GM23338 (cell line): ENCODE data around the gene RO60. TPM values are rescaled to one million over a fixed set of nuclear protein-coding genes. Genes with fewer than 3 reads are reported as not detected.

ENCODE experiments used
- ATAC-seq: fragments of 200-7000 bp; cut with Tn5 transposase; 3 replicates; pipeline ENCODE4 v1.9.1; 2020
- DNase-seq: peaks from one replicate; pipeline ENCODE4 v3.0.0-alpha.2; 2015; ENCODE audit warnings: low spot score
- H2AFZ ChIP-seq: fragments of 200-600 bp; sonication (generic); 2 replicates; pipeline ENCODE4 v1.8.0; 2016; ENCODE audit warnings: antibody characterized with exemption, mild to moderate bottlenecking, moderate library complexity
- H3F3A ChIP-seq: fragments of 200-600 bp; sonication (generic); replicated peaks from 2 replicates; pipeline ENCODE4 v1.8.0; 2017; ENCODE audit warnings: antibody characterized with exemption, mixed run types, low read depth
- H3K27ac ChIP-seq: fragments of 200-600 bp; sonication (generic); 2 replicates; pipeline ENCODE4 v1.6.1; 2016; ENCODE audit warnings: low read depth
- H3K27me3 ChIP-seq: fragments of 200-600 bp; sonication (generic); 2 replicates; pipeline ENCODE4 v1.8.0; 2016; ENCODE audit warnings: mild to moderate bottlenecking, mixed run types, moderate library complexity; ENCODE audit not compliant: insufficient read depth
- H3K36me3 ChIP-seq: fragments of 200-600 bp; sonication (generic); 2 replicates; pipeline ENCODE4 v1.8.0; 2016; ENCODE audit warnings: mild to moderate bottlenecking; ENCODE audit not compliant: insufficient read depth
- H3K4me1 ChIP-seq: fragments of 200-600 bp; sonication (generic); 2 replicates; pipeline ENCODE4 v1.8.0; 2016; ENCODE audit warnings: mild to moderate bottlenecking, moderate library complexity; ENCODE audit not compliant: insufficient read depth
- H3K4me2 ChIP-seq: fragments of 200-600 bp; sonication (generic); 2 replicates; pipeline ENCODE4 v1.7.1; 2017; ENCODE audit warnings: mixed run types
- H3K4me3 ChIP-seq: fragments of 200-600 bp; sonication (generic); 2 replicates; pipeline ENCODE4 v1.6.1; 2016; ENCODE audit warnings: mixed run types
- H3K79me2 ChIP-seq: fragments of 200-600 bp; sonication (generic); replicated peaks from 2 replicates; pipeline ENCODE4 v1.8.0; 2017; ENCODE audit warnings: mild to moderate bottlenecking; ENCODE audit not compliant: insufficient read depth
- H3K9me2 ChIP-seq: fragments of 200-600 bp; sonication (generic); 2 replicates; pipeline ENCODE4 v1.8.0; 2017; ENCODE audit not compliant: insufficient read depth
- H4K20me1 ChIP-seq: fragments of 200-600 bp; sonication (generic); replicated peaks from 2 replicates; pipeline ENCODE4 v1.8.0; 2017; ENCODE audit warnings: mild to moderate bottlenecking; ENCODE audit not compliant: insufficient read depth
- H3K27ac Mint-ChIP-seq: 2 replicates; pipeline ENCODE4 v1.8.0; 2020; ENCODE audit warnings: inconsistent platforms, mild to moderate bottlenecking, moderate library complexity, mixed read lengths
- H3K27me3 Mint-ChIP-seq: 3 replicates; pipeline ENCODE4 v1.8.0; 2022; ENCODE audit warnings: low read depth, mild to moderate bottlenecking, moderate library complexity, mixed read lengths, inconsistent platforms; ENCODE audit not compliant: insufficient read depth, poor library complexity
- H3K36me3 Mint-ChIP-seq: 3 replicates; pipeline ENCODE4 v1.8.0; 2021; ENCODE audit warnings: low read depth, mild to moderate bottlenecking, inconsistent platforms, moderate library complexity, mixed read lengths
- H3K4me1 Mint-ChIP-seq: 3 replicates; pipeline ENCODE4 v1.8.0; 2020; ENCODE audit warnings: mild to moderate bottlenecking, inconsistent platforms, mixed read lengths
- H3K4me3 Mint-ChIP-seq: 3 replicates; pipeline ENCODE4 v1.8.0; 2021; ENCODE audit warnings: moderate library complexity, mild to moderate bottlenecking, inconsistent platforms, mixed read lengths
- H3K9me3 Mint-ChIP-seq: 3 replicates; pipeline ENCODE4 v1.8.0; 2020; ENCODE audit warnings: moderate library complexity, mild to moderate bottlenecking, inconsistent platforms, mixed read lengths
- CREB1 ChIP-seq: fragments of 250-450 bp; sonication (Bioruptor Pico); IDR thresholded peaks from 2 replicates; pipeline ENCODE4 v1.5.0; 2020; ENCODE audit warnings: low read depth, mild to moderate bottlenecking, moderate library complexity
- CTCF ChIP-seq, 2 experiments: fragments of 200-600 bp in 1 of 2; sonication (generic) in 1 of 2; conservative IDR thresholded peaks; 2 replicates each; pipeline versions ENCODE4 v1.5.1 to v1.6.1; 2016 to 2017; ENCODE audit warnings: antibody characterized with exemption in 2 of 2, low read depth in 2 of 2, mild to moderate bottlenecking in 2 of 2, moderate library complexity in 1 of 2
- ETS1 ChIP-seq: IDR thresholded peaks from 2 replicates; pipeline ENCODE4 v1.6.1; 2016; ENCODE audit warnings: antibody characterized with exemption
- EZH2 ChIP-seq: fragments of 200-600 bp; sonication (generic); IDR thresholded peaks from one replicate; pipeline ENCODE4 v1.8.0; 2017; ENCODE audit warnings: antibody characterized with exemption, mild to moderate bottlenecking, low read depth; ENCODE audit not compliant: unreplicated experiment
- EZH2phosphoT487 ChIP-seq: fragments of 200-600 bp; sonication (generic); IDR thresholded peaks from one replicate; pipeline ENCODE4 v1.8.1; 2018; ENCODE audit warnings: antibody characterized with exemption; ENCODE audit not compliant: unreplicated experiment
- JUNB ChIP-seq: IDR thresholded peaks from one replicate; pipeline ENCODE4 v1.6.1; 2016; ENCODE audit warnings: antibody characterized with exemption; ENCODE audit not compliant: unreplicated experiment
- NANOG ChIP-seq: IDR thresholded peaks from 2 replicates; pipeline ENCODE4 v1.6.1; 2016; ENCODE audit warnings: antibody characterized with exemption, borderline replicate concordance
- POLR2AphosphoS5 ChIP-seq: IDR thresholded peaks from 2 replicates; pipeline ENCODE4 v1.6.1; 2016; ENCODE audit warnings: antibody characterized with exemption, low read depth
- STAT1 ChIP-seq: IDR thresholded peaks from one replicate; pipeline ENCODE4 v1.6.1; 2016; ENCODE audit warnings: antibody characterized with exemption; ENCODE audit not compliant: unreplicated experiment
- ZNF114 ChIP-seq: fragments of 250-450 bp; sonication (Bioruptor Pico); IDR thresholded peaks from 2 replicates; pipeline ENCODE4 v1.5.0; 2020; ENCODE audit warnings: mild to moderate bottlenecking, moderate library complexity
- ZNF331 ChIP-seq: fragments of 250-450 bp; sonication (Bioruptor Pico); IDR thresholded peaks from 2 replicates; pipeline ENCODE4 v1.5.0; 2020; ENCODE audit warnings: low read depth, mild to moderate bottlenecking, moderate library complexity
- ZNF462 ChIP-seq: fragments of 250-450 bp; sonication (Bioruptor Pico); IDR thresholded peaks from 2 replicates; pipeline ENCODE4 v1.5.0; 2020; ENCODE audit warnings: mild to moderate bottlenecking, moderate library complexity
- polyA plus RNA-seq: library from polyadenylated mRNA; unstranded; fragments of >200 nt; fragmentation: Nextera tagmentation; extraction: Ambion mirVana; gene quantifications from 2 replicates; pipeline ENCODE4 v1.2.1, GENCODE V29; 2016
- total RNA-seq: library from RNA; depleted of rRNA; stranded (reverse); fragments of >200 nt; shearing (Covaris generic); gene quantifications from 2 replicates; pipeline ENCODE4 v1.2.3, GENCODE V29; 2014
- TF ChIP-seq, protein P1 (sequence below): IDR thresholded peaks from one replicate; pipeline ENCODE4 v1.6.1; 2018; ENCODE audit warnings: antibody characterized with exemption; ENCODE audit not compliant: unreplicated experiment

RO60 gene
- total and polyA plus RNA-seq, 2 experiments from 2014 or later: 103 to 130 TPM

GRCh38 chr1:193086342-193086741, 26.9 kb downstream of the RO60 start:
- Mint-ChIP-seq H3K9me3 (no peaks in the 10 kb centered on the region), H3K27ac (no peak overlapping the region)
- H3K36me3 ChIP-seq: peaks cover 18% of the 10 kb centered on the region; the same call in 1 of the 2 replicates

More at GRCh38 chr1:193086342-193086741, 26.9 kb downstream of the RO60 start:
- Histone ChIP-seq H3K27ac (no peak overlapping the region), H3F3A (no peaks in the 10 kb centered on the region), H3K9me2 (no peaks in the 10 kb centered on the region), H3K4me2 (no peak overlapping the region), H3K4me1 (no peaks in the 10 kb centered on the region; the same call in 1 of the 2 replicates), H3K27me3 (no peaks in the 10 kb centered on the region), H3K4me3 (no peak overlapping the region), H4K20me1 (no peaks in the 10 kb centered on the region), H2AFZ (no peak overlapping the region), H3K79me2 (no peaks in the 10 kb centered on the region)
- TF ChIP-seq JUNB: no peak
- TF ChIP-seq STAT1: no peak
- no peak for TF ChIP-seq EZH2phosphoT487
- no peak for TF ChIP-seq ZNF114 (CRISPR knock-in tag)
- no peak for TF ChIP-seq EZH2
- TF ChIP-seq CTCF (conservative IDR thresholded peaks at IDR 0.05; ENCODE audit: low read depth in 2 of 2): no peak
- TF ChIP-seq, protein P1, sequence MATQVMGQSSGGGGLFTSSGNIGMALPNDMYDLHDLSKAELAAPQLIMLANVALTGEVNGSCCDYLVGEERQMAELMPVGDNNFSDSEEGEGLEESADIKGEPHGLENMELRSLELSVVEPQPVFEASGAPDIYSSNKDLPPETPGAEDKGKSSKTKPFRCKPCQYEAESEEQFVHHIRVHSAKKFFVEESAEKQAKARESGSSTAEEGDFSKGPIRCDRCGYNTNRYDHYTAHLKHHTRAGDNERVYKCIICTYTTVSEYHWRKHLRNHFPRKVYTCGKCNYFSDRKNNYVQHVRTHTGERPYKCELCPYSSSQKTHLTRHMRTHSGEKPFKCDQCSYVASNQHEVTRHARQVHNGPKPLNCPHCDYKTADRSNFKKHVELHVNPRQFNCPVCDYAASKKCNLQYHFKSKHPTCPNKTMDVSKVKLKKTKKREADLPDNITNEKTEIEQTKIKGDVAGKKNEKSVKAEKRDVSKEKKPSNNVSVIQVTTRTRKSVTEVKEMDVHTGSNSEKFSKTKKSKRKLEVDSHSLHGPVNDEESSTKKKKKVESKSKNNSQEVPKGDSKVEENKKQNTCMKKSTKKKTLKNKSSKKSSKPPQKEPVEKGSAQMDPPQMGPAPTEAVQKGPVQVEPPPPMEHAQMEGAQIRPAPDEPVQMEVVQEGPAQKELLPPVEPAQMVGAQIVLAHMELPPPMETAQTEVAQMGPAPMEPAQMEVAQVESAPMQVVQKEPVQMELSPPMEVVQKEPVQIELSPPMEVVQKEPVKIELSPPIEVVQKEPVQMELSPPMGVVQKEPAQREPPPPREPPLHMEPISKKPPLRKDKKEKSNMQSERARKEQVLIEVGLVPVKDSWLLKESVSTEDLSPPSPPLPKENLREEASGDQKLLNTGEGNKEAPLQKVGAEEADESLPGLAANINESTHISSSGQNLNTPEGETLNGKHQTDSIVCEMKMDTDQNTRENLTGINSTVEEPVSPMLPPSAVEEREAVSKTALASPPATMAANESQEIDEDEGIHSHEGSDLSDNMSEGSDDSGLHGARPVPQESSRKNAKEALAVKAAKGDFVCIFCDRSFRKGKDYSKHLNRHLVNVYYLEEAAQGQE: no peak
- no peak for TF ChIP-seq CREB1 (CRISPR knock-in tag)
- no peak for TF ChIP-seq ETS1
- no peak for TF ChIP-seq NANOG
- no peak for TF ChIP-seq ZNF331 (CRISPR knock-in tag)
- TF ChIP-seq ZNF462 (CRISPR knock-in tag): no peak
- TF ChIP-seq POLR2AphosphoS5: no peak
- DNase-seq (no peak), ATAC-seq (no peak)
- Mint-ChIP-seq H3K27me3 (peaks cover 2% of the 10 kb centered on the region), H3K36me3 (peaks cover 30% of the 10 kb centered on the region), H3K4me3 (no peak overlapping the region), H3K4me1 (peaks cover 5% of the 10 kb centered on the region; the same call in 2 of the 3 replicates)
